GM12892 (cell line): ENCODE measurements around the gene ST3GAL5.
"Not testable (repeated sequence)": the region's sequence is repeated elsewhere in the genome, so short reads cannot be mapped to it uniquely, and the experiment has no call there.

Experiments used
- POLR2A ChIP-seq: IDR thresholded peaks from 2 replicates; pipeline ENCODE4 v1.6.1; 2011; ENCODE audit warnings: low read depth, low read length, control low read depth
- POLR2AphosphoS5 ChIP-seq: IDR thresholded peaks from 2 replicates; pipeline ENCODE4 v1.6.1; 2011; ENCODE audit warnings: low read depth, low read length, control low read depth

GRCh38 chr2:85881781-85882180 is 7.0 kb downstream of the ST3GAL5 start:
- not testable (repeated sequence) for TF ChIP-seq POLR2A, POLR2AphosphoS5
